Stimulated activated CD4-positive, alpha-beta T cell treated with anti-CD3 and anti-CD28 coated beads, Interleukin-4, amount 100 ng/mL, for 48 hours (primary cell): ENCODE data around the gene BMPER.

Experiments used
- DNase-seq, 2 donors: peaks; one replicate each; pipeline ENCODE4 v3.0.0-alpha.2; 2020; ENCODE audit warnings: low read depth in 2 of 2

Gene BMPER

DNA sequence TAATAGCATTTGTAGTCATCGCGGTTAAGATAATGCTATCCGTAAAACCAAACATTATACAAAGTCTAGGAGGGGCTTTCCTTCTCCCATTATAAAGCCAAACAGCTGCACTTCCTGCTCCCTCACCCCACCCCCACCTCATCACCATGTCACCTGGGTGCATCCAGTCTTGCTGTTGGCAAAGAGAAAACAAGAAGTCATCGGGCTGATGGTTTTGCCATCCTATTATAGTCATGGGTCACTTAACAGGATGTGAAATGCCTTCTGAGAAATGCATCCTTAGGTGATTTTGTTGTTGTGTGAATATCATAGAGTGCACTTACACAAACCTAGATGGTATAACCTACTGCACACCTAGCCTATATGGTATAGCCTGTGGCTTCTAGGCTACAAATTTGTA, 157.0 kb downstream of the BMPER start:
- no peak for DNase-seq

DNA sequence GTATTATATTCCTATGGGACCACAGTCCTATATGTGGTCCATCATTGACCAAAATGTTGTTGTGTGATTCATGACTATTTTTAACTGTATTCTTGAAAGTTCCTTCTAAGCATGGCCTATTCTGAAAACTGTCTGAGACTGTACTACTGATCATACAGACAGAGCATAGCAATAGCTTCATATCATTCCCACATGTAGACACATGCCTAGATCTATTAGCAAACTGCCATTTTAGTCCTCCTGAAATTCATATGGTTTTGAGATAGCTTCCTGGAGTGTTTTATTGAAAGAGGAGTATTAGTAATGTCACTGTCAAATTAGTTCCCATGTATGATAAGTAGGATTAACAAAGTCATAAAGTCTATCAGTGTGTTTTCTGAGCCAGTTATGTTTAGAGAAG, 157.5 kb downstream of the BMPER start:
- no peak for DNase-seq

DNA sequence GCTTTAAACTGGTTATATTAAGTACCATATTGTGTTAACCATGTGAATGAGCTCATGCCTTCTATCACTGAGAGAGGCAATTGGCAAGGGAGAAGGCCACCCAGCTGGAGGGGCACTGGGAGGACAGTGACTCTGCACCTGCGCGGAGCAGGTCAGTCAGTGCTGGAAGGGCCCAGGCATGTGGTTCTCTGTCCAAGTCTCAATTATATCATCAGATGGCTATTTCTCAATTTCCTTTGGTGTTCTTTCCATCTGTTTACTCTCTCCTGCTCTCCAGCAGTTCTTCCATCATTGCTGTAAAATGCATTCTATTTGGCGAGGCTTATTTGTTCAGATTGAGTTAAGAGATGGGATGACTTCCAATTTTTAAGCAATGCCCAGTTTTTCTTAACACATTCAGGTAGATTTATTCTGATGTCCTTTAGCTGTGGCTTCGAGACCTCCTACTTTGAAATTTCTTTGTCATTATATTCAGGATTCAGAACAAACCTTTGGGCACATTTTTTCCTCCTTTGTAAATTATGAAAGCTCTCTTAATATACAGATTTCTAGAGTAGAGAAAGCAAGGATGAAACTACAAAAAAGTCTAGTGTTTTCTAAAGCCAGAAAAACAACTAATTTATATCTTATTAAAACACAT, 159.3 kb downstream of the BMPER start:
- no peak for DNase-seq

DNA sequence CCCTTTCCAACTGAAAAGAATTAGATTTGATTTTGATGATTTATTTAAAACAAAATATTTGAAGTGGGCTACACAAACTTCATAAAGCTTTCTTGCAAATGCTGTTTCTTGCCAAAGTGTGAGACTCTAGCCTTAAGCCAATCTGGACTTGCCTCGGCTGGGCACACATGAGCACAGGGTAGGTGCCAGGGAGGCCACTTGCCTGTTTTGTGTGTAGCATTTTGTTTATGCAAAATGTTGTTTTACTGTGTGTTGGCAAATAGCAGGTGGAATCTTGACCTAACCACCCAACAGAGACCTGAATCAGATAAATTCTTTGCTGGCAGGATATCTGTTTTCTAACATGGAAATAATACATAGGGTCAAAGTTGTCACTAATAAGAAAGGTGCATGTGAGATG, 161.1 kb downstream of the BMPER start:
- DNase-seq, result no peak

DNA sequence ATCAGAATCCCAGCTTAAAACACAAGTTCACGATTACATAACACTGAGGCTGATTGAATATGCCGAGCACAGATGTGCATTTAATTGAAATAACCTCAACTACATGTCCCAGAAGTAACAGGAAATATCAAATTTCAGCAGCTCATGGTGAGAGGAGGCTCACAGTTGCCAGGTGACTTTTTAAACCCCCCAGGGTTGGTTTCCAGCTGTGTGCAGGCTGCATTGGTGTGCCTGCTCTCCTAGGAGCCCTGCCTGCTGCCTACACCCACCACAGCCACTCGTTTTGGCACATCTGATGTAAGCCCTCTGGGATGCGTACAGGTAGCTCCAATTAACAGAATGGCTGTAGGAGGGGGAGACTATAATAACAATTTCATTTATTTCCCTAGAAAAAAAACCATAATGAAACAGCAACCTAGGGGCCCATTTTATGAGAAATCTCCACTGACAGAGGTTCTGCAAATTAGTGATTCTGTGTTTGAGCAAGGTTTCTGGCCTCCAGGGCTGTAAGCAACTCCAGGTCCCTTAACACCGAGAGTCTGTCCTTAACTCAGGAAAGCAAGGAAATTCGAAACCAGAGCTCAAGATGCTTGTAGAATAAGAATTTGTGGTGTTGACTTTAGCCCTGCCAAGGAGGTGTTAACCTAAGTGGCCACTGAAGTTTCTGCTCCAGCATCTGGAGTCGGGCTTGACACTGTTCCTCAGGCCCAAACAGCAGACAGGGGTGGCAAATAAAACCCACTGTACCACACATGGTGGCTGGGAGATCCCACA, 161.9 kb downstream of the BMPER start:
- DNase-seq, result no peak

DNA sequence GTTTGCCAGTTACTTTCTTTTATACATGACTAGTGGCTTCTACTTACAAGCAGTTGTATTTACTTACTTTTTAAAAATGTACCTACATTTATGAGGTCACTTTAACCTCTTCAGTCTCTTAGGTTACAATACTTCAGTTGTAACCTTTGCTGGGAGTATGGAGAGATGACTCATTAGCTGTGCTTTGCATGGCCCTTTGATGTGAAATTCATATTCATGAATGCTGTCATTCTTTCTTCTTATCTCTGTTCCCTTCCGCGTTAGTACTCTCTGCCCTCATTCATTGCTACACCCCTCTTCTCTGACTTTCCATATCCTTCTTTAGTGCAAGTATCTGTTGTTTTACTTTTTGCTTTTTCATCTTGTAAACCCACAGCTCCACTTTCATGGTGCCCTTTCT, 164.3 kb downstream of the BMPER start:
- no peak for DNase-seq

DNA sequence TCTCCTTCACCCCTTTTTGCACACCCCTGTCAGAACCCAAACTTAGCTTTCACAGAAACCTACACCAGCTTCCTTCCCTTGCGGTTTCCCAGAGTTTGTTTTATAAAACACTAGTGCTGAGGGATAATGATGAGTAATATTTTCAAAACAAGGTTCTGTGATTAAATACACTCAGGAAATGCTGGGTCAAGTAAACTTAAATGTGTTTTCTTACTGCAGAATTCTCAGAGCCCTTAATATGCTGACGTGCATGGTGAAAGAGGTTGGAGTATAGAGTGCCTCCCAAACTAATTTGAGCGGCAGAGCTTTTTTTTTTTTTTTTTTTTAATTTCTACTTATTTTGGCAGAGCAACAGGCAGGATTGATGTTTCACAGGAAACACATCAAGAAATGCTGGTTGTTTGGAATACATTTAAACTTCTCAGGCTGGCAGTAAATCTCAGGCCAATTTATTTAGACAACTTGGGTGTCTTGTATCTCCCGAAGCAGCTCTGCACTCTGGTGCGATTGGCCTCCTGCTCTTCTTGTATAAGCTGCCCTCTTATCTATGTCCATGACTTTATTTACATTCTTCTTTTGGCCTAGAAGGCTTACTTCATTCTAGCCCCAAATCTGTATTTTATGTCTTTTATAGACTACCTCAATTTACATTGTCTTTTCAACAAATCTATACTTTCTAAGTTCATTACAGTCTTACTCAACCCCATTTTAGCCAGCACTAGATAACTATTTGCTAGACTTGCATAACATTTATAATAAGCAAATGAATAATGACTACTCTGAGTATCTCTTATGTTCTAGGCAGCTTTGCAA, 165.4 kb downstream of the BMPER start:
- DNase-seq, result no peak

DNA sequence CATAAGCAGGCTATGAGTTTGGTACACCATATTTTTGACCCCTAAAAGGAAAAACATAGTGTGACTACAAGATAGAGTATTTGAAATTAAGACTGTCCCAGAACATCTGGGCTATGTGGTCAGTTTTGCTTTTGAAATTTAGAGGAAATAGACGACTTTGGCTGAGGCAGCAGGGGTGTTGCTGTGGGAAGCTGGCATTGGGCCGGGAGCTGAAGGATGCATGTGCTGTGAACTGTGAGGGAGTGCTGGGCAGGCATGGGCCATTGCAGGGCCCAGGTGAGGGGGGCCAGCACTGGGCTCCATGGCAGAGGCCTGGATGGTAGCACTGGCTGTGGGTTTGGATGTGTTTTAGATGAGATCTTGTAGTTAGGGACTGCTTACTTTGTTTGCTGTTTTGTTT, 168.3 kb downstream of the BMPER start:
- DNase-seq, result no peak

DNA sequence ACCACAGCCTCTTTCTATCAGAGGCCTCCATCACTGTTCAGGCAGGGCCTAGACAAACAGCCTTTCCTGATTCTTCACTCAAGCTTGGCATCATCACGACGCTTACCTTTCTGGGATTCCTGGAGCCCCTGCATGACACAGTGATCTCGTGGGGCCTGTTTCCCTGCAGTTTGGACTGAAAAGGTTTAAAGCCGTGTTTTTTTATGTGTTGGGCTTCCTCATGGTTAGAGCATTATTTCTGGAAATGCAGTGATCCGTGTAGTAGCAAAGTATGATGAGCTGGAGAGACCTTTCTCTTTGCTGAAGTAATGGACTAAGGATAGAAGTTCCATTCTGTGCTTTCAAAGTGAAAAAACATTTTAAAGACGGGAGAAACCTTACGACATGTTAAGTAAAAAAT, 169.1 kb downstream of the BMPER start:
- no peak for DNase-seq

DNA sequence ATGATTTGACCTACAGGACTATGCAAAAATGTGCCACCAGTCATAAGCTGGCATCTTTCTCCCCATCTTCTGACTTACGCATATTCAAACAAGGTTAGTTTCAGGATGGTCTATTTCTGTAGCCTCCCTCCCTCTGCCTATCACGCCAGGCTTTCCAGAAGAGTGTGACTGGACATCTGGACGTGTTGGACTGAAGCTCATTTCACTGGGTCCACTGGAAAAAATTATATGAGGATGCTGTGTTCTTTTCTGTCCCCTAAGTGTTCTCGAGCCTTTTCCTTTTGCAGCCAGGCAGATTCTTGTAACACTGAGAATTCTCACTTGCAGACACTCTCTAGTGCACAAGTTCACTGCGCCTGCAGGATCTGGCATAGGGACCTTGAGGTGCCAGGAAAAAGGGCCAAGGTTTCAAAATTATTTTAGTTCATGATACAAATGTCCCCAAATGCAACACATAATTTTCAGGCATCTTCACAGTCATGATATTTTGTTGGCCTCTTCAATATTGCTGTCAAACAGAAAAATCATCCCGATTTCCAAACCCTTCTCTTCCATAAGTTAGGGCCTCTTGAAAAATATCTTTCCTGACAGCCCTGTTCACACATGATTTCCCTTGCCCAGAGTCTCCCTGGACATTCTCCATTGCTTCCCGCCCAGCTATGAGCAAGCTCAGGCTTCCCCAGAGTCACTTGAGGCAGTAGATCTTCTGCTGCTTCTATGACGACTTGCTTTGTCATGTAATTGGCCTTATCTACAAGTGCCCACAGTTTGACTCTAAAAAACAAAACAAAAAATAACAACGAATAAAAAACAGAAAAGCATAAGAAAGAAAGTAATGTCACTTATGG, 170.4 kb downstream of the BMPER start:
- DNase-seq, result no peak

DNA sequence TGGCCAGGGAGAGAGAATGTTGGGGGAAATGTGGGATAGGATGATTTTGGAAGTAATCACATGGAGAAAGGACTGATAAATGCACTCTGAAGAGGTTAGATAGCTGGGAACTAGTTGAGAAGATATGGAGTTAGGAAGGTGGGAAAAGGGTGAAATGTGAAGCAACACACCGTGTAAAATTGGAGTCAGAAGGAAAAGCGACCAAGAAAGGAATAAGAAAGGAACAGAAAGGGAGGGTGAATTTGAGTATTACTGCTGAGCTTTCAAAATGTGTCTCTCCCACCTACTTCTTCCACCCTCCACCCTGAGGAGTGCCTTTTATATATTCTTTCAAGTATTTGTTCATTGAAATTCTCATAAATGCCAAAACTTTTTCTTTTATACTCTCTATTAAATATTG, 171.8 kb downstream of the BMPER start:
- no peak for DNase-seq

DNA sequence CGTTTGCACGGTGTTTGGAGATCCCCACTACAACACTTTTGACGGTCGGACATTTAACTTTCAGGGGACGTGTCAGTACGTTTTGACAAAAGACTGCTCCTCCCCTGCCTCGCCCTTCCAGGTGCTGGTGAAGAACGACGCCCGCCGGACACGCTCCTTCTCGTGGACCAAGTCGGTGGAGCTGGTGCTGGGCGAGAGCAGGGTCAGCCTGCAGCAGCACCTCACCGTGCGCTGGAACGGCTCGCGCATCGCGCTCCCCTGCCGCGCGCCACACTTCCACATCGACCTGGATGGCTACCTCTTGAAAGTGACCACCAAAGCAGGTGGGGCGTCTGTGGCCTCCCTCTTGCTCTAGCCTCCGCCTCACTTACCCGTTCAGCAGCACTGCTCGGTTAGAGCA, 173.5 kb downstream of the BMPER start:
- no peak for DNase-seq

DNA sequence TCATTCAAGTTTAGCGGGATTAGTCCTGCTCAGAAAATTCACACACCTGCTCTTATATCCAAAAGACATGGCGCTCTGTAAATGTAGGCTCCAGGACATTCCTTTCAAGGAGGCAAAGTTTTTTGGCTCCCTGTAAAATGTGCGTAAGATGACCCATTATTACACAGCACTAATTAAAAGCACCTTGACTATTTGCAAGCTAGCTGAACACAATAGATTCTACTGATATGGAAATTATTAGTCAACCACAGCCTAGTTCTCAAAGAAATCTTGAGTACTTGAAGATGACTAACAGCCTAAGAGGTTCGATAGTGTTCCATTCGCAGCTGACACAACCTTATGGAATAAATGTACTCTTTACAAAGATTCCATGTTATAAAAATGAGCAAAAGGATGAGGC, 175.2 kb downstream of the BMPER start:
- no peak for DNase-seq

DNA sequence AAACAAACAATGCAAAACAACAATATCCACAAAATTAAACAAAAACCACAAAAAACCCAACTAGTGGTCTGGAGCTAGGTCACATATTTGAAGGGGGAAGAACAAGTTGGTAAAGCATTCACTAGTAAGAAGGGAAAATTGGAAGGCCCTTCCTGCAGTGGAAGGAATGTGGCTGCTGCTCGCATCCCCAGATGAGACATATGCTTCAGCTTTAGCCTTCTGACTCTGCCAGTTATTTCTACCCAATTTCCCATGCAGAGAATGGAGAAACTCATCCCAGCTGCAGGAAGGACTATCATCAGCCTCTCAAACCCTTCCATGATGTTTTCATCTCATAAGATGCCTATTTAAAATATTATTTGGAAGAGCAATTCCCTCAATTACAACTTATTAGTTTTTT, 176.6 kb downstream of the BMPER start:
- no peak for DNase-seq

DNA sequence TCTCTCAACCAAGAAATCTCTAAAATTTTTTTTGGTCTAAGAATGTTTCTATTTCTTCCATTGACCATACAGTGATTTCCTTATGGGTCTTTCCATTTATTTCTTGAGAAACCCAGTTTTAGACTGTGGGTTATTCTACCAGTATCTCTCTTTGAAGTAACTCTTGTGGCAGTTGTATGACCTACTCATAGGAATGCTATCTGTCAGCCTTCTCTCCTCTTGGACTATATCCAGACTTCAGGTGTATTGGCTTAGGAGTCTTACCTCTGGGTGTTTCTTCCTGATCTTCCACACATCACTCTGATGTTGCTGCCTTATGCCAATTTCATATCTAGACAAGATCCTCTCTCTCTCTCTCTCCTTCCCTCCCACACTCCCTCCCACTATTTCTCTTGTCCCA, 178.1 kb downstream of the BMPER start:
- no peak for DNase-seq

DNA sequence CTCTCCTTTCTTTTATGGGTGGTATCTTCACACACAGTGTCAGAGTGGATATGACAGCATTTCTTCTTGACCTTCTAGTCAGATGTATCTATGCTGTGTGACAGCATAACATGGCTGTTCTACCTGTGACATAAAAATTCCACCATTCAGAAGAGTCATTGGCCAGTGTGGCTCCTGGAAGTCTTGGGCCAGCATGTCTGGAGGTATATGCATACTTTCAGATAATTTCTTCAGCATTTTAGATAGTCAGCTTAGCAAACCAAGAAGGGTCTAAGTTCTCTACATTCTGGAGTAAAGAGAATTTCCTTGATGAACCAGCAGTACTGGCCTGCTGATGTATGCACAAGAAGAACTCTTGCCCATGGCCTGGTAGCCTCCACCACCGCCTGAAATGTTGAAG, 179.3 kb downstream of the BMPER start:
- DNase-seq, result no peak

DNA sequence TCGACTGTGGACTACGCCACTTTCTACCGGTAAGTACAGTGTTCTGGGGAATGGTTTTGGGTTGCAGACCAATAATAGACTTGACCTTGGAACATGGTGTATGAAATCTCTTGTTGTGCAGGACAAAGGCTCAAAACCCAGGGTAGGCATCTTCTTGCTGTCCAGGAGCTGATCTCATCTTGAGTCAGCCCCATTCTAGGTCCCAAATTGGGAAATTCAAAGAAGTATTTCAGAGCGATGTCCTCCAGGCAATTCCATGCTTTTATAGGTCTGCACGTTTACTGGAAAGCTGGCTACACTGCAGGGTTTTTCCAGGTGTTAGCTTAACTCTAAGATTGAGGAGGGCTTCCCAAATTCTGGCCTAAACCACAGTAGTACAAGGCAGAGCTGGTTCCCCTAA, 180.7 kb downstream of the BMPER start:
- no peak for DNase-seq

DNA sequence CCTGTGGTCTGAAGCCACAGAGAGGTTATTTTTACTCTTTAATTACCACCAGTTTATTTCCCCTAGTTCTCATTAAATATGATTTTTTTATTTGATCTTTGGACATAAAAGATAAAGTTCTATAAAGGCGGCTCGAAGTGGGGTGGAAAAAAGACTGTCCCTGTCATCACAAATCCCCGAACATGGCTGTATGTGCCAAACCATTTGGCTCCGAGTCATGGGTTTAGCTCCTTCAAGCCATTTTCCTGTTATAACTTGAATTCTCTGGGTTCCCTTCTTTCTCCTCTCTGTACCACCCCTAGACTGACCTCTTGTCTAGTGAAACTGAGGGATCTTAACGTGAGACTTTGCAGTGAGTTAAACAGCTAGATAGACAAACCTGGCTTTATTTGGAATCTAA, 181.6 kb downstream of the BMPER start:
- DNase-seq, result no peak

DNA sequence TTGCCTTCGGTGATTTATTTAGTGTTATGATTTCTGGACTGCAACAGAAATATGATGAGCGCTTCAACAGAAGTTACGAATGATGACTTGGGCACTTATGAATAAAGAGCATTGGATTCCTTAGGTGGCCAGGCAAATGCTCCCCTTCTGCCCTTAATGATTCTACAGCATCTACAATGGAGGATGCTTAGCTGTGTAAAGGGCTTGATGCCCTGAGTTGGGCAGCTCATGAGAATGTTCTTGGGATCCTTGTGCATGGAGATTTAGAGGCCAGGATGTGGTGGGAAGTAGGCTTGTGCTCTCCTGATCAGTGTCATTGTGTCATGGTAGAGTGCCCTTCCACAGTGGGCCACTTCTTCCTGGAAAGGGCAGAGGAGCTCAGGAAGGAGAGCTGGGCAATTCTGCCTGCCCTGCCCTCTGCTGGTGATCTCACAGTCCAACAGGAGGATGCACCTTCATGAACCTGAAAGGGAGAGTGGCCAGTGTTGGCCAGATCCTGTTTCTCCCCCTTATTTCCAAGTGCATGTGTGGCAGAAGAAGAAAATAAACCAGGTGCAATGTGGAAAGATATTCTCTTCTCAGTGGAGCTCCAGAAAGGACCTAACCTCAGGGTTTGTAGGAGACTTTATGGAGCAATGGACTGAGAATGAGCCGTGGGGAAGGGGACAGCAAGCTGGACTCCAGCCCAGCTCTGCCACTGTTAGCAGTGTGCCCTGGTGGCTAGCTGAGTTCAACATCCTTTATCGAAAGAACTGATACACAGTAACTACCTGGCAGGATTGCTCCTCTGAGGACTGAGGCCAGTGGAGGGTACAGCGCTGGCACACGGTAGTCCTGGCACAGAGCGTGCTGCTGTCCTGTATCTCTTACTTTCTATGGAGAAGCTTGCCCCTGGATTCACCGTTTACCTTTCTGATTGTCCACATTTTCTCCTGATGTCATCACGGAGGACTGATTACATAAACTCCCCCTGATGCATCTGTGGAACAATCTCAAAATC, 182.9 kb downstream of the BMPER start:
- DNase-seq, result no peak

DNA sequence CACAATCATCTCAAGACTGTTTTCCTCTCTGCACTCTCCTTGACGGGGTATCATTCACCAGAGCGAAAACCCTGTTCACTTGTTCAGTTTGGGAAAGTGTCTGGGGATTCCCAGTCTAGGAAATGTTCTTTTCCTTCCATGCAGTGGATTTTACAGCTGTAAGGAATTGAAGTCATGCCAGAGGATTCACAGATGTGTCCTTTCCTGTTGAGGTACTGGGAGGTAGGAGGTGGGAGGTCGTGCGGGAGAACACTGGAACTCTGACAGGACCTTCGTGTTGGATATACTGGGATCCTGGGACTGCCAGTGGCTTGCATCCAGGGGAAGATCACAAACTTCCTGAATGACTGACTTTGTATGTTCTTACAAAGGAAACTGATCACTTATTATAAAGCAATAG, 185.5 kb downstream of the BMPER start:
- no peak for DNase-seq
